SW 1271 (cell line): ENCODE data around the gene COMMD6.

Experiments used
- DNase-seq, 2 experiments: peaks; one replicate each; lab custom pipeline; 2025; lab: John Stamatoyannopoulos, UW

Gene COMMD6

DNA sequence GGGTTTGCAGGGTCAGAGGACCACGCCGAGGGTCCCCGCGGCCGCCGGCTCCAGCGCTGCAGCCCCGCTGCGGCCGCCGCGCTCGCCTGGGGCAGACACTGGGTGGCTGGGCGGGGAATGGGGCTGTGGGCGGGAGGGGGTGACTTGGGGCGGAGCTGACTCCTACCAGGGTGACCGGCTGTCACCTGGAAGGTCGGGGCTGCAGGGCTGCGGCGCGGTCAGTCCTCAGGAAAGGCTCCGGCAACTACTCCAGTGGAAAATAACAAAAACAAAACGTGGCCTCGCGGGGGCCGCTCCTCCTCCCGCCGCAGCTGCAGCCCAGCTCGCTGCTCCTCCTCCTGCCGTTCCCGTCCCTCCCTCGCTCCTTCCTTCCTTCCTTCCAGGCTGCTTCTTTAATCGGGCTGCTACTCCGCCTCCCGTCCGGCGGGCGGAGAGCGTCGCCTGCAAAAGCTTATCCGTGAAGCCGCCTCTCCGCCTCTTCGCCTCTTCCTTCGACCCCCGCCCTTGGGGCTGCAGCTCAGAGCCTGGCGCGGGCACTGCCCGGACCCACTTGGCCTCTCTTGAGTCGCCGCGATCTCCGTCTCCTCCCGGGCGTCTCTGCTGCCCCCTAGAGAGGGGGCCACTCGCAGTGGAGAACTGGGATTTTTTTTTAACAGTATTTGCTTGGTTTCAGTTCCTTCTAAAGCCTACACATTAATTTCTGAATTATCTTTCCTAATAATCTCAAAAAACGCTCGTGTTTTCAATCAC, 55.4 kb downstream of the COMMD6 start, which contains the start of gene TBC1D4:
TSS of gene TBC1D4 (minus strand) at position 100 of the 750 bp plus-strand sequence. CDS start 402 bp downstream, outside the sequence.
- DNase-seq, result peak; percentile 71 to 85

DNA sequence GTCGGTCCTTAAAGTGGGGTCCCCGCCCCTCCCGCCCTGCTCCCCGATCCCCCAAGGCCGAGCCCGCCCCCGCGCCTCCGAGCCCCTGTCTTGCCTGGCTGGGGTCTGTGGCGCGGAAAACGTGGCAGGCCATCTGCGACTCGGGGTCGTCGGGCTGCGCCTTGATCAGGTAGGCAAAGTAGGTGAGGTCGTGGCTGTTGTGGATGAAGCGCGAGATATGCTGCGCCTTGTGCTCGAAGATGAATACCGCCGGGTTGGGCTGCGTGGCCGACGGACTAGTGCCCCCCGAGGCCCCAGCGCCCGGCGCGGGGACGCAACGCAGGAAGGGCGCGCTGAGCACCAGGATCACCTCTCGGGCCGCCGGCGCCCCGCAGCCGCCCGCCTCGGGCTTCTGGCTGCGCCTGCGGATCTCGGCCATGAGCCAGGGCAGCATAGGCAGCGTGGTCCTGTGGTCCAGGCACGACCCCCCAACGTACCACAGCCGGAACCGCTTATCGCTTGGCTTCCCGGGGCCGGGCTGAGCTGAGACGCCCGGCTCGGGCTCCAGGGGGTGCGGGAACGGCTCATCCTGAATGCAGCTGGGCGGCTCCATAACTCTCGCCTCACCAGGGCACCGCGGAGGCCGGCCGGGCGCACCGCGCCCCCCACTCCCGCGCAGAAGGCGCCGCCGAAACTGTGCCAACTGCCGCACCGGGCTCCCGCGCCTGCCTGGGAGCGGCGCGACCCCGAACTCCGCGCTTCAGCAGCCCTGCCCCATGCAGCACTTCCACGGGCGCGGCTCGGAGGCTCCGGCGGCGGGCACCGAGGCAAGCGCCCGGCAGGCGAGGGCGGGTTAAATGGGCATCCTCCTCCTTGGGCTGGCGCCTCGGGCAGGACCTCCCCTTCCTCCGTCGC, 56.2 kb downstream of the COMMD6 start:
- DNase-seq, result peak in 1 of 2 experiments; percentile 15

GRCh38 chr13:75480671-75481175, 56.9 kb downstream of the COMMD6 start:
- DNase-seq, result peak in 1 of 2 experiments; percentile 24

DNA sequence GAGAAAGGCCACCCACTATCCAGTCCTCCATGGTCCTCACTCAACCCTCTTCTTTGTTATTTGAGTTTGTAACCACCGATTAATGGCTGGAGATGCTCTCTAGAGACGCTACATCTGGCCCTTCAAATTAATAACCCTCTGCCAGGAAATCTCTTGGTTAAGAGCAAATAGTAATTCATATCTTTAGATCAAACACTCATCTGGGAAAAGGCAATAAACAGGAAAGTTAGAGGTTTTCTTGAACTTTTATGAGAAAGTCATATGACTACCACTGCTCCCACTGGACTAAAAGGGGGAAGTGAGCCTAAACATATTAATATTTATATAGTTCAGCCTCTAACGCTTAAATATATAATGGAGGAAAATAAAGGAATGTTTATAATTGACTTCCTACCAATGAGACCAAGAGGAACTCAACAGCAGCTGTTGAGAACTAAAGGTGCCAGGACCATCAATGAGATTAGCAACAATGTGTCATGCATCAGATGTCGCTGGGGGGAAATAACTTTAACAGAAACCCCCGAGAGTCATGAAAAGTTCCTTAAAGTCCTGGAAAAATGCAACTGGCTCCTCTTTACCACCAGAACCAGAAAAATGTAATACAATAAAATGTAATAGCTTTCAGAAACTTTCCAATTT, 58.4 kb downstream of the COMMD6 start:
- DNase-seq, result no peak

DNA sequence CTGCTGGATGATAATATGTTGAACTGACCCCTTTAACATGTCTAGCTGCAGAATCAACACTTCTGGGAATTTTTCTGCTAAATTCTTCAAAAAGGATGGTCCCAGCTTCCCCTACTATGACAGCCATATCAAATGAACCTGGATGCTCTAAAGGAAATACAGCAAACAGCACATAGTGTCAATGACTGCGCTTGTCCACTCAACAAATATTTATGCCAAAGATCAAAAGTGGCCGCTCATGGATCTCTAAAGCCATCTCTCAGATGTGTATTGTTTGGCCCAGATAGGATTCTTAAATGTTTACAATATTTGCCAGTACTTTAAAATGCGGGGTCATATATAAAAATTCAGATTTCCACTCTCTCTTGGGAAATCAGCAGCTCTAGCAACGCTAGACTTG, 59.0 kb downstream of the COMMD6 start:
- no peak for DNase-seq
